Keratinocyte (primary cell): ENCODE measurements around the gene ARMC3. TPM values are rescaled to one million over a fixed set of nuclear protein-coding genes. Genes with fewer than 3 reads are reported as not detected.

Experiments
- DNase-seq: peaks from one replicate; pipeline ENCODE4 v3.0.0-alpha.2; 2011; ENCODE audit warnings: low read depth, missing footprints, low spot score
- FAIRE-seq: peaks from 2 replicates; lab custom pipeline; 2011; peaks lifted over from hg19 to GRCh38; lab: Jason Lieb, UNC
- H2AFZ ChIP-seq: 2 replicates; pipeline ENCODE4 v1.6.0; 2012; ENCODE audit warnings: low read length, control low read depth, inconsistent platforms; ENCODE audit not compliant: control insufficient read depth
- H3K27ac ChIP-seq: 2 replicates; pipeline ENCODE4 v1.5.1; 2011; ENCODE audit warnings: low read length; ENCODE audit not compliant: control insufficient read depth, insufficient read depth
- H3K27me3 ChIP-seq: 3 replicates; pipeline ENCODE4 v1.6.0; 2011; ENCODE audit warnings: low read length; ENCODE audit not compliant: control insufficient read depth, insufficient read depth; ENCODE audit errors: extremely low read depth
- H3K36me3 ChIP-seq, 2 experiments: 2 replicates in 1 of 2; 3 replicates in 1 of 2; pipeline ENCODE4 v1.5.1; 2011; ENCODE audit warnings: low read length in 2 of 2, mild to moderate bottlenecking in 1 of 2; ENCODE audit not compliant: control insufficient read depth in 2 of 2, insufficient read depth in 2 of 2; ENCODE audit errors: extremely low read depth in 1 of 2
- H3K4me1 ChIP-seq: 3 replicates; pipeline ENCODE4 v1.5.1; 2011; ENCODE audit warnings: low read length; ENCODE audit not compliant: control insufficient read depth, insufficient read depth; ENCODE audit errors: extremely low read depth
- H3K4me2 ChIP-seq: 3 replicates; pipeline ENCODE4 v1.6.0; 2011; ENCODE audit warnings: low read depth, low read length; ENCODE audit not compliant: control insufficient read depth, insufficient read depth; ENCODE audit errors: extremely low read depth
- H3K4me3 ChIP-seq, 3 experiments: fragments of 200-600 bp in 1 of 3; sonication (generic) in 1 of 3; 2 replicates in 2 of 3; 3 replicates in 1 of 3; pipeline ENCODE4 v1.5.1; 2011 to 2016; ENCODE audit warnings: low read length in 3 of 3, mild to moderate bottlenecking in 3 of 3, control low read depth in 2 of 3, inconsistent platforms in 1 of 3, low read depth in 1 of 3, mixed read lengths in 1 of 3, mixed run types in 1 of 3, moderate library complexity in 1 of 3; ENCODE audit not compliant: control insufficient read depth in 2 of 3, insufficient read depth in 2 of 3; ENCODE audit errors: extremely low read depth in 1 of 3
- H3K79me2 ChIP-seq: 2 replicates; pipeline ENCODE4 v1.6.0; 2012; ENCODE audit warnings: low read length; ENCODE audit not compliant: control insufficient read depth, insufficient read depth
- H3K9ac ChIP-seq: 3 replicates; pipeline ENCODE4 v1.6.0; 2011; ENCODE audit warnings: low read length; ENCODE audit not compliant: control insufficient read depth, insufficient read depth; ENCODE audit errors: extremely low read depth
- H3K9me1 ChIP-seq: 3 replicates; pipeline ENCODE4 v1.6.0; 2011; ENCODE audit warnings: low read length; ENCODE audit not compliant: control insufficient read depth, insufficient read depth; ENCODE audit errors: extremely low read depth
- H3K9me3 ChIP-seq: 2 replicates; pipeline ENCODE4 v1.5.1; 2012; ENCODE audit warnings: low read depth, low read length; ENCODE audit not compliant: control insufficient read depth
- H4K20me1 ChIP-seq: 3 replicates; pipeline ENCODE4 v1.6.0; 2011; ENCODE audit warnings: low read length; ENCODE audit not compliant: control insufficient read depth, insufficient read depth; ENCODE audit errors: extremely low read depth
- EZH2 ChIP-seq: IDR thresholded peaks from one replicate; pipeline ENCODE4 v1.6.1; 2012; ENCODE audit warnings: inconsistent platforms, mild to moderate bottlenecking, low read length, moderate library complexity
- dilution Hi-C: fragments of 300-500 bp; cut with MboI; formaldehyde crosslinking; loops from one replicate; pipeline ENCODE4 v1.7.0; 2020; ENCODE audit warnings: low sequenced_read_pairs; ENCODE audit not compliant: extremely low pct_ligation_motif_present
- polyA plus RNA-seq, 5 experiments: library from polyadenylated mRNA; depleted of rRNA in 3 of 5; stranded (reverse) in 3 of 5; stranded (forward) in 1 of 5; unstranded in 1 of 5; fragments of >200 nt; gene quantifications; 1 replicate in 1 of 5; 2 replicates in 3 of 5; 3 replicates in 1 of 5; pipeline versions ENCODE4 v1.2.1 to v1.2.3, GENCODE V29; 2011 to 2012; ENCODE audit warnings: missing spikeins in 2 of 5, low read depth in 1 of 5, low replicate concordance in 1 of 5
- TF ChIP-seq, protein P1 (sequence below), 3 experiments: IDR thresholded peaks in 1 of 3; conservative IDR thresholded peaks in 1 of 3; optimal IDR thresholded peaks in 1 of 3; 2 replicates in 2 of 3; 3 replicates in 1 of 3; pipeline versions ENCODE3 to v1.5.1; 2011; ENCODE audit warnings: low read length in 3 of 3, mild to moderate bottlenecking in 3 of 3, moderate library complexity in 2 of 3, control low read depth in 1 of 3, inconsistent platforms in 1 of 3; ENCODE audit not compliant: insufficient read depth in 2 of 3; ENCODE audit errors: extremely low read depth in 1 of 3

ARMC3 gene
- polyA plus RNA-seq, 1 donor (not counting 4 experiments of a cell fraction or from before 2014, with no cell fraction given), result not detected

DNA sequence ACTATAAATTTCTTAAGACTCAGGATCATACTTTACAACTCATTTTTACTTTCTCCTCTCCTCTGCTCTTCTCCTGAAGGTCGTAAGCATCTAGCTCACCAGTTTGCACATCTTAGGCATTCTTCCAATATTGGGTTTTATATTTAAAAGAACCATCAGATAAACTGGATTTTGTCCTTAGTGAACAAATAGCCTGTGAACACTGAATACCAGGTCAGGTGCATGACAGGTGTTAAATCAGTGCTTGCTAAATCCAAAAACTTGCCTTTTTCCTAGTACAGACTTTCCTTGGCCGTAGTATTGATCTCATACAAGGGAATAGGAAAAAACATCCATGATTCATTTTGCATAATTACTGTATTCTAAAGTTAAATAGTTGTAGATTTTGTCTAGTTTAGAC, 53.0 kb downstream of the ARMC3 start:
- Histone ChIP-seq H3K9me1 (no peaks in the 10 kb centered on the region), H3K9me3 (no peaks in the 10 kb centered on the region), H2AFZ (no peak overlapping the region), H3K27me3 (no peaks in the 10 kb centered on the region), H3K4me3 (no peak overlapping the region), H3K27ac (no peak overlapping the region), H3K4me1 (no peaks in the 10 kb centered on the region), H3K79me2 (no peaks in the 10 kb centered on the region), H4K20me1 (no peaks in the 10 kb centered on the region), H3K4me2 (no peak overlapping the region), H3K36me3 (no peaks in the 10 kb centered on the region), H3K9ac (no peak overlapping the region)
- TF ChIP-seq, protein P1, sequence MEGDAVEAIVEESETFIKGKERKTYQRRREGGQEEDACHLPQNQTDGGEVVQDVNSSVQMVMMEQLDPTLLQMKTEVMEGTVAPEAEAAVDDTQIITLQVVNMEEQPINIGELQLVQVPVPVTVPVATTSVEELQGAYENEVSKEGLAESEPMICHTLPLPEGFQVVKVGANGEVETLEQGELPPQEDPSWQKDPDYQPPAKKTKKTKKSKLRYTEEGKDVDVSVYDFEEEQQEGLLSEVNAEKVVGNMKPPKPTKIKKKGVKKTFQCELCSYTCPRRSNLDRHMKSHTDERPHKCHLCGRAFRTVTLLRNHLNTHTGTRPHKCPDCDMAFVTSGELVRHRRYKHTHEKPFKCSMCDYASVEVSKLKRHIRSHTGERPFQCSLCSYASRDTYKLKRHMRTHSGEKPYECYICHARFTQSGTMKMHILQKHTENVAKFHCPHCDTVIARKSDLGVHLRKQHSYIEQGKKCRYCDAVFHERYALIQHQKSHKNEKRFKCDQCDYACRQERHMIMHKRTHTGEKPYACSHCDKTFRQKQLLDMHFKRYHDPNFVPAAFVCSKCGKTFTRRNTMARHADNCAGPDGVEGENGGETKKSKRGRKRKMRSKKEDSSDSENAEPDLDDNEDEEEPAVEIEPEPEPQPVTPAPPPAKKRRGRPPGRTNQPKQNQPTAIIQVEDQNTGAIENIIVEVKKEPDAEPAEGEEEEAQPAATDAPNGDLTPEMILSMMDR (optimal IDR thresholded peaks at IDR 0.05 in 1 of 3, IDR thresholded peaks at IDR 0.05 in 1 of 3, conservative IDR thresholded peaks at IDR 0.05 in 1 of 3; ENCODE audit: extremely low read depth in 1 of 3, insufficient read depth in 2 of 3, low read length in 3 of 3), result no peak
- no peak for TF ChIP-seq EZH2
- no peak for DNase-seq
- FAIRE-seq, result no peak
- dilution Hi-C loops, result no loop called here

DNA sequence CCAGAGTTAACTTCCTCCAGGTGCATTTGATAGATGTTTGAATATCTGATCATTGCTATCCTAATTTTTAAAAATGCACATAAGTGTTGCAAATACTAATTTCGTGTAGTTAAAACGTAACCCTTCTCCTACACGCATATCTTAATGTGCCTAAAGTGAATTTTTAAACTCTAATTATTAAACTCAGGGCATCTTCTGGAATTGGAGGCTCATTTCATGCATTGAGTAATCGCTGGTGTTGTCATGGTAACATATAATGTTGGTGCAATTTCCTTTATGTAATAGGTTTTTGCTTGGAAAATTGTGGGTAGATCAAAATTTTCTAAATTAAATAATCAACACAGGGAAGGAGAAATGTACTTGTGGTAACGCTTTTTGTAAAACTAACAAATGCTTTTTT, 56.2 kb downstream of the ARMC3 start:
- no peaks in the 10 kb centered on the region for H3K27me3 ChIP-seq
- no peak overlapping the region for H3K27ac ChIP-seq
- H3K4me1 ChIP-seq, result no peaks in the 10 kb centered on the region
- FAIRE-seq (no peak), DNase-seq (no peak)
- no peak overlapping the region for H3K4me2 ChIP-seq
- H4K20me1 ChIP-seq, result no peaks in the 10 kb centered on the region
- no peak overlapping the region for H3K4me3 ChIP-seq
- no peaks in the 10 kb centered on the region for H3K9me1 ChIP-seq
- no peak for TF ChIP-seq EZH2
- TF ChIP-seq, protein P1 (optimal IDR thresholded peaks at IDR 0.05 in 1 of 3, IDR thresholded peaks at IDR 0.05 in 1 of 3, conservative IDR thresholded peaks at IDR 0.05 in 1 of 3; ENCODE audit: extremely low read depth in 1 of 3, insufficient read depth in 2 of 3, low read length in 3 of 3), result no peak
- no peak overlapping the region for H2AFZ ChIP-seq
- dilution Hi-C loops, result no loop called here
- H3K36me3 ChIP-seq, result no peaks in the 10 kb centered on the region
- no peaks in the 10 kb centered on the region for H3K79me2 ChIP-seq
- H3K9ac ChIP-seq, result no peak overlapping the region
- H3K9me3 ChIP-seq, result no peaks in the 10 kb centered on the region
